WTC11 (cell line): Measurements from ENCODE around the gene DNAH17. TPM values are rescaled to one million over a fixed set of nuclear protein-coding genes. Genes with fewer than 3 reads are reported as not detected.

ENCODE experiments used
- ATAC-seq: fragments of 200-7000 bp; cut with Tn5 transposase; 2 replicates; pipeline ENCODE4 v1.10.0; 2021; ENCODE audit warnings: mild to moderate bottlenecking, moderate library complexity
- CTCF ChIA-PET: fragments of 300-600 bp; sonication (Branson Sonifier 250); formaldehyde crosslinking; loops from one replicate; lab custom pipeline; 2021; ENCODE audit warnings: antibody characterized with exemption; lab: Charles Lee
- POLR2A ChIA-PET: fragments of 350-600 bp; sonication (Branson Sonifier 250); formaldehyde crosslinking; loops from one replicate; lab custom pipeline; 2021; ENCODE audit warnings: antibody characterized with exemption; lab: Charles Lee
- DNase-seq: peaks from one replicate; pipeline ENCODE4 v3.0.0; 2021; ENCODE audit warnings: low spot score
- H3K27ac Mint-ChIP-seq: 2 replicates; pipeline ENCODE4 v1.8.0; 2021; ENCODE audit warnings: mixed read lengths
- H3K27me3 Mint-ChIP-seq: 2 replicates; pipeline ENCODE4 v1.8.0; 2021; ENCODE audit warnings: low read depth, mild to moderate bottlenecking, moderate library complexity, mixed read lengths
- H3K36me3 Mint-ChIP-seq: 2 replicates; pipeline ENCODE4 v1.8.0; 2021; ENCODE audit warnings: mixed read lengths
- H3K4me1 Mint-ChIP-seq: 2 replicates; pipeline ENCODE4 v1.8.0; 2022; ENCODE audit warnings: mixed read lengths
- H3K4me3 Mint-ChIP-seq: 2 replicates; pipeline ENCODE4 v1.8.0; 2021; ENCODE audit warnings: mild to moderate bottlenecking, moderate library complexity, mixed read lengths
- H3K9me3 Mint-ChIP-seq: 2 replicates; pipeline ENCODE4 v1.8.0; 2021; ENCODE audit warnings: mixed read lengths
- ARID4B ChIP-seq: sonication (generic); formaldehyde crosslinking; IDR thresholded peaks from 2 replicates; pipeline ENCODE4 v1.8.0; 2023; ENCODE audit warnings: missing genetic modification reagents, mild to moderate bottlenecking, borderline replicate concordance
- ATF3 ChIP-seq: sonication (generic); formaldehyde crosslinking; conservative IDR thresholded peaks from 2 replicates; pipeline ENCODE4 v1.8.1; 2022; ENCODE audit warnings: mild to moderate bottlenecking, missing genetic modification reagents
- CBFB ChIP-seq: sonication (generic); formaldehyde crosslinking; IDR thresholded peaks from 2 replicates; pipeline ENCODE4 v1.8.1; 2022; ENCODE audit warnings: mild to moderate bottlenecking, low read depth, missing genetic modification reagents
- E2F1 ChIP-seq: sonication (generic); formaldehyde crosslinking; IDR thresholded peaks from 2 replicates; pipeline ENCODE4 v1.8.0; 2022; ENCODE audit warnings: mild to moderate bottlenecking, missing genetic modification reagents
- E2F4 ChIP-seq: sonication (generic); formaldehyde crosslinking; IDR thresholded peaks from 2 replicates; pipeline ENCODE4 v1.8.1; 2022; ENCODE audit warnings: low read depth, mild to moderate bottlenecking, moderate library complexity, missing genetic modification reagents, borderline replicate concordance
- FOXP1 ChIP-seq: sonication (generic); formaldehyde crosslinking; IDR thresholded peaks from 2 replicates; pipeline ENCODE4 v1.8.0; 2022; ENCODE audit warnings: missing genetic modification reagents, mild to moderate bottlenecking, moderate library complexity, borderline replicate concordance
- KAT7 ChIP-seq: sonication (generic); formaldehyde crosslinking; IDR thresholded peaks from 2 replicates; pipeline ENCODE4 v1.8.1; 2023; ENCODE audit warnings: missing genetic modification reagents, mild to moderate bottlenecking, borderline replicate concordance
- MAX ChIP-seq: sonication (generic); formaldehyde crosslinking; IDR thresholded peaks from 2 replicates; pipeline ENCODE4 v1.8.0; 2022; ENCODE audit warnings: mild to moderate bottlenecking, missing genetic modification reagents
- NR2C2 ChIP-seq: sonication (generic); formaldehyde crosslinking; IDR thresholded peaks from 2 replicates; pipeline ENCODE4 v1.8.0; 2022; ENCODE audit warnings: mild to moderate bottlenecking, missing genetic modification reagents
- PRDM15 ChIP-seq: sonication (generic); formaldehyde crosslinking; IDR thresholded peaks from 2 replicates; pipeline ENCODE4 v1.8.0; 2022; ENCODE audit warnings: missing genetic modification reagents
- RORB ChIP-seq: fragments of 250-450 bp; sonication (Bioruptor Pico); IDR thresholded peaks from 2 replicates; pipeline ENCODE4 v1.9.0; 2021; ENCODE audit warnings: mild to moderate bottlenecking
- SP1 ChIP-seq: sonication (generic); formaldehyde crosslinking; conservative IDR thresholded peaks from 2 replicates; pipeline ENCODE4 v1.8.1; 2022; ENCODE audit warnings: missing genetic modification reagents
- TEAD1 ChIP-seq: sonication (generic); formaldehyde crosslinking; IDR thresholded peaks from 2 replicates; pipeline ENCODE4 v1.8.0; 2022; ENCODE audit warnings: mild to moderate bottlenecking, missing genetic modification reagents
- TP53 ChIP-seq: sonication (generic); formaldehyde crosslinking; IDR thresholded peaks from 2 replicates; pipeline ENCODE4 v1.8.1; 2023; ENCODE audit warnings: mild to moderate bottlenecking, missing genetic modification reagents
- ZBTB21 ChIP-seq: sonication (generic); formaldehyde crosslinking; IDR thresholded peaks from 2 replicates; pipeline ENCODE4 v1.8.1; 2023; ENCODE audit warnings: mild to moderate bottlenecking, missing genetic modification reagents, borderline replicate concordance
- ZNF512 ChIP-seq: sonication (generic); formaldehyde crosslinking; IDR thresholded peaks from 2 replicates; pipeline ENCODE4 v1.8.1; 2022; ENCODE audit warnings: missing genetic modification reagents, borderline replicate concordance
- total RNA-seq: library from RNA; stranded (reverse); gene quantifications from 3 replicates; pipeline ENCODE4 v1.2.3, GENCODE V29; 2021

Gene DNAH17
- total RNA-seq, 1 experiment from 2014 or later, result 0.87 TPM

GRCh38 chr17:78548725-78549124 lies 28.5 kb downstream of the DNAH17 start:
- POLR2A ChIA-PET, result no interaction called here
- DNase-seq (no peak), ATAC-seq (no peak)
- Mint-ChIP-seq H3K27me3 (no peaks in the 10 kb centered on the region), H3K9me3 (peaks cover 21% of the 10 kb centered on the region), H3K27ac (no peak overlapping the region), H3K4me3 (no peak overlapping the region), H3K4me1 (no peaks in the 10 kb centered on the region), H3K36me3 (peaks cover 6% of the 10 kb centered on the region; the same call in 1 of the 2 replicates)
- CTCF ChIA-PET, result interaction anchor here (0.6 to 2.6 kb wide), 2 partner anchors 11 to 234 kb away, joined by 4 to 16 read pairs; no protein-coding TSS in a partner anchor
- TF ChIP-seq KAT7 (CRISPR knock-in tag) (no peak), PRDM15 (CRISPR knock-in tag) (no peak), CBFB (no peak), SP1 (no peak), ZNF512 (CRISPR knock-in tag) (no peak), RORB (CRISPR knock-in tag) (no peak), ARID4B (CRISPR knock-in tag) (no peak), FOXP1 (CRISPR knock-in tag) (no peak), ATF3 (no peak), TP53 (CRISPR knock-in tag) (no peak), E2F4 (no peak), NR2C2 (CRISPR knock-in tag) (no peak), TEAD1 (CRISPR knock-in tag) (no peak), E2F1 (no peak), MAX (CRISPR knock-in tag) (no peak), ZBTB21 (CRISPR knock-in tag) (no peak)
